WTC11 (cell line): Measurements from ENCODE around the gene LARGE1. TPM values are rescaled to one million over a fixed set of nuclear protein-coding genes. Genes with fewer than 3 reads are reported as not detected.

Experiments used
- ATAC-seq: fragments of 200-7000 bp; cut with Tn5 transposase; 2 replicates; pipeline ENCODE4 v1.10.0; 2021; ENCODE audit warnings: mild to moderate bottlenecking, moderate library complexity
- CTCF ChIA-PET: fragments of 300-600 bp; sonication (Branson Sonifier 250); formaldehyde crosslinking; loops from one replicate; lab custom pipeline; 2021; ENCODE audit warnings: antibody characterized with exemption; lab: Charles Lee
- POLR2A ChIA-PET: fragments of 350-600 bp; sonication (Branson Sonifier 250); formaldehyde crosslinking; loops from one replicate; lab custom pipeline; 2021; ENCODE audit warnings: antibody characterized with exemption; lab: Charles Lee
- DNase-seq: peaks from one replicate; pipeline ENCODE4 v3.0.0; 2021; ENCODE audit warnings: low spot score
- H3K27ac Mint-ChIP-seq: 2 replicates; pipeline ENCODE4 v1.8.0; 2021; ENCODE audit warnings: mixed read lengths
- H3K27me3 Mint-ChIP-seq: 2 replicates; pipeline ENCODE4 v1.8.0; 2021; ENCODE audit warnings: low read depth, mild to moderate bottlenecking, moderate library complexity, mixed read lengths
- H3K36me3 Mint-ChIP-seq: 2 replicates; pipeline ENCODE4 v1.8.0; 2021; ENCODE audit warnings: mixed read lengths
- H3K4me1 Mint-ChIP-seq: 2 replicates; pipeline ENCODE4 v1.8.0; 2022; ENCODE audit warnings: mixed read lengths
- H3K4me3 Mint-ChIP-seq: 2 replicates; pipeline ENCODE4 v1.8.0; 2021; ENCODE audit warnings: mild to moderate bottlenecking, moderate library complexity, mixed read lengths
- H3K9me3 Mint-ChIP-seq: 2 replicates; pipeline ENCODE4 v1.8.0; 2021; ENCODE audit warnings: mixed read lengths
- ATF1 ChIP-seq: sonication (generic); formaldehyde crosslinking; IDR thresholded peaks from 2 replicates; pipeline ENCODE4 v1.8.1; 2023; ENCODE audit warnings: mild to moderate bottlenecking, moderate library complexity, missing genetic modification reagents
- ATF6 ChIP-seq: sonication (generic); formaldehyde crosslinking; IDR thresholded peaks from 2 replicates; pipeline ENCODE4 v1.8.1; 2023; ENCODE audit warnings: mild to moderate bottlenecking, missing genetic modification reagents
- CBFB ChIP-seq: sonication (generic); formaldehyde crosslinking; IDR thresholded peaks from 2 replicates; pipeline ENCODE4 v1.8.1; 2022; ENCODE audit warnings: mild to moderate bottlenecking, low read depth, missing genetic modification reagents
- ERG ChIP-seq: fragments of 250-450 bp; sonication (Bioruptor Pico); IDR thresholded peaks from 2 replicates; pipeline ENCODE4 v1.8.0; 2021; ENCODE audit warnings: mild to moderate bottlenecking
- FOXK1 ChIP-seq: sonication (generic); formaldehyde crosslinking; IDR thresholded peaks from 2 replicates; pipeline ENCODE4 v1.8.0; 2022; ENCODE audit warnings: mild to moderate bottlenecking, moderate library complexity, missing genetic modification reagents
- MAX ChIP-seq: sonication (generic); formaldehyde crosslinking; IDR thresholded peaks from 2 replicates; pipeline ENCODE4 v1.8.0; 2022; ENCODE audit warnings: mild to moderate bottlenecking, missing genetic modification reagents
- MLX ChIP-seq: sonication (generic); formaldehyde crosslinking; IDR thresholded peaks from 2 replicates; pipeline ENCODE4 v1.8.1; 2023; ENCODE audit warnings: mild to moderate bottlenecking, missing genetic modification reagents, moderate library complexity
- MXD4 ChIP-seq: fragments of 250-450 bp; sonication (Bioruptor Pico); IDR thresholded peaks from 2 replicates; pipeline ENCODE4 v1.8.0; 2021; ENCODE audit warnings: mild to moderate bottlenecking, moderate library complexity, borderline replicate concordance
- MYBL2 ChIP-seq: sonication (generic); formaldehyde crosslinking; IDR thresholded peaks from 2 replicates; pipeline ENCODE4 v1.8.1; 2023; ENCODE audit warnings: mild to moderate bottlenecking, moderate library complexity, missing genetic modification reagents
- PRDM15 ChIP-seq: sonication (generic); formaldehyde crosslinking; IDR thresholded peaks from 2 replicates; pipeline ENCODE4 v1.8.0; 2022; ENCODE audit warnings: missing genetic modification reagents
- PRRX2 ChIP-seq: fragments of 250-450 bp; sonication (Bioruptor Pico); IDR thresholded peaks from 2 replicates; pipeline ENCODE4 v1.8.0; 2021; ENCODE audit warnings: mild to moderate bottlenecking
- ZNF138 ChIP-seq: sonication (generic); formaldehyde crosslinking; conservative IDR thresholded peaks from 2 replicates; pipeline ENCODE4 v1.8.1; 2022; ENCODE audit warnings: mild to moderate bottlenecking, moderate library complexity, missing genetic modification reagents
- ZNF219 ChIP-seq: sonication (generic); formaldehyde crosslinking; IDR thresholded peaks from 2 replicates; pipeline ENCODE4 v1.8.0; 2023; ENCODE audit warnings: missing genetic modification reagents, mild to moderate bottlenecking, borderline replicate concordance
- ZNF425 ChIP-seq: fragments of 250-450 bp; sonication (Bioruptor Pico); conservative IDR thresholded peaks from 2 replicates; pipeline ENCODE4 v1.9.0; 2021; ENCODE audit warnings: mild to moderate bottlenecking
- ZNF512 ChIP-seq: sonication (generic); formaldehyde crosslinking; IDR thresholded peaks from 2 replicates; pipeline ENCODE4 v1.8.1; 2022; ENCODE audit warnings: missing genetic modification reagents, borderline replicate concordance
- ZNF671 ChIP-seq: fragments of 250-450 bp; sonication (Bioruptor Pico); IDR thresholded peaks from 2 replicates; pipeline ENCODE4 v1.8.0; 2021; ENCODE audit warnings: mild to moderate bottlenecking
- total RNA-seq: library from RNA; stranded (reverse); gene quantifications from 3 replicates; pipeline ENCODE4 v1.2.3, GENCODE V29; 2021

The LARGE1 gene
- total RNA-seq, 1 experiment from 2014 or later: 72.6 TPM

GRCh38 chr22:33577862-33578411 is 342.3 kb downstream of the LARGE1 start (continued):
- no peak for TF ChIP-seq ATF6 (CRISPR knock-in tag)
- TF ChIP-seq ERG (CRISPR knock-in tag): no peak
- no peak for TF ChIP-seq MAX
- no peak for TF ChIP-seq ZNF219 (CRISPR knock-in tag)
- TF ChIP-seq ATF1 (CRISPR knock-in tag): no peak
- TF ChIP-seq ZNF138 (CRISPR knock-in tag): no peak

- Mint-ChIP-seq H3K9me3 (no peaks in the 10 kb centered on the region), H3K36me3 (peaks cover 3% of the 10 kb centered on the region; the same call in 1 of the 2 replicates), H3K27ac (no peak overlapping the region), H3K4me3 (no peak overlapping the region), H3K27me3 (no peaks in the 10 kb centered on the region), H3K4me1 (peaks cover 16% of the 10 kb centered on the region)
- CTCF ChIA-PET: no interaction called here
- TF ChIP-seq ERG (CRISPR knock-in tag) (no peak), MLX (no peak), ZNF219 (CRISPR knock-in tag) (no peak), MXD4 (CRISPR knock-in tag) (no peak), PRRX2 (CRISPR knock-in tag) (no peak), ZNF425 (no peak)
- ATAC-seq: no peak
- DNase-seq: no peak
- POLR2A ChIA-PET: no interaction called here
These were observed 344.1 kb downstream of the LARGE1 start for GRCh38 chr22:33576205-33576604.

GRCh38 chr22:33575771-33576170 is 344.5 kb downstream of the LARGE1 start:
- Mint-ChIP-seq H3K9me3 (no peaks in the 10 kb centered on the region), H3K27ac (no peak overlapping the region), H3K4me3 (no peak overlapping the region), H3K4me1 (peaks cover 20% of the 10 kb centered on the region), H3K27me3 (no peaks in the 10 kb centered on the region), H3K36me3 (peaks cover 3% of the 10 kb centered on the region; the same call in 1 of the 2 replicates)
- POLR2A ChIA-PET: no interaction called here
- ATAC-seq: no peak
- CTCF ChIA-PET: no interaction called here
- no peak for DNase-seq
- TF ChIP-seq CBFB (no peak), MYBL2 (CRISPR knock-in tag) (no peak), PRDM15 (CRISPR knock-in tag) (no peak), ZNF671 (CRISPR knock-in tag) (no peak), MLX (no peak), ZNF512 (CRISPR knock-in tag) (no peak), FOXK1 (no peak)
